WTC11 (cell line): ENCODE results near the gene CLCN7.

Source experiments
- CTCF ChIP-seq: fragments of 200-600 bp; IDR thresholded peaks from 2 replicates; pipeline ENCODE4 v1.8.0; 2022; ENCODE audit warnings: antibody characterized with exemption
- E2F4 ChIP-seq: sonication (generic); formaldehyde crosslinking; IDR thresholded peaks from 2 replicates; pipeline ENCODE4 v1.8.1; 2022; ENCODE audit warnings: low read depth, mild to moderate bottlenecking, moderate library complexity, missing genetic modification reagents, borderline replicate concordance
- IRF2 ChIP-seq: sonication (generic); formaldehyde crosslinking; IDR thresholded peaks from 2 replicates; pipeline ENCODE4 v1.8.0; 2022; ENCODE audit warnings: low read depth, missing genetic modification reagents, borderline replicate concordance
- PRRX2 ChIP-seq: fragments of 250-450 bp; sonication (Bioruptor Pico); IDR thresholded peaks from 2 replicates; pipeline ENCODE4 v1.8.0; 2021; ENCODE audit warnings: mild to moderate bottlenecking
- TEAD4 ChIP-seq: sonication (generic); formaldehyde crosslinking; IDR thresholded peaks from 2 replicates; pipeline ENCODE4 v1.8.0; 2022; ENCODE audit warnings: mild to moderate bottlenecking, missing genetic modification reagents
- TF ChIP-seq, protein P1 (sequence below): sonication (generic); formaldehyde crosslinking; conservative IDR thresholded peaks from 2 replicates; pipeline ENCODE4 v1.8.1; 2023; ENCODE audit warnings: mild to moderate bottlenecking, low read depth, missing genetic modification reagents, moderate library complexity

DNA sequence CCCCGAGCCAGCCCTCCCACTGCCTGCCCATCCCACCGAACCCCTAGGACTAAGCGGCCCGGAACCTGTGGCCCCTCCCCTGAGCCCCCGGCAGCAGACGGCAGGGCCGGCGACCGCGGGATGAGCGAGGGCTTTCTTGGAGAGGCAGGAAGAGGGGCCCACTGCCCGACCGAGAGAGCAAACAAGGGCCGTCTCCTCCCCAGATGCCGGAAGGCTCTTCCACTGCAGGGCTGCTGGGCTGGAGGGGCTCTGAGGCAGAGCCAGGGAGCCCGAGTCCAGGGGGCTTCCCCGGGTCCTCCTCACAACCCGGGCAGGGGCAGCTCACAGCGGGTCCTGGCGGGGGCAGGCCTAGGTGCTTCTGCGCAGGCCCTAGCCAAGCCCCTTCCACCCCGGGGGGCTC lies 41.1 kb downstream of the CLCN7 start:
- TF ChIP-seq E2F4 (CRISPR knock-in tag) (no peak), CTCF (no peak), IRF2 (no peak), PRRX2 (CRISPR knock-in tag) (no peak), TEAD4 (CRISPR knock-in tag) (no peak)
- TF ChIP-seq, protein P1, sequence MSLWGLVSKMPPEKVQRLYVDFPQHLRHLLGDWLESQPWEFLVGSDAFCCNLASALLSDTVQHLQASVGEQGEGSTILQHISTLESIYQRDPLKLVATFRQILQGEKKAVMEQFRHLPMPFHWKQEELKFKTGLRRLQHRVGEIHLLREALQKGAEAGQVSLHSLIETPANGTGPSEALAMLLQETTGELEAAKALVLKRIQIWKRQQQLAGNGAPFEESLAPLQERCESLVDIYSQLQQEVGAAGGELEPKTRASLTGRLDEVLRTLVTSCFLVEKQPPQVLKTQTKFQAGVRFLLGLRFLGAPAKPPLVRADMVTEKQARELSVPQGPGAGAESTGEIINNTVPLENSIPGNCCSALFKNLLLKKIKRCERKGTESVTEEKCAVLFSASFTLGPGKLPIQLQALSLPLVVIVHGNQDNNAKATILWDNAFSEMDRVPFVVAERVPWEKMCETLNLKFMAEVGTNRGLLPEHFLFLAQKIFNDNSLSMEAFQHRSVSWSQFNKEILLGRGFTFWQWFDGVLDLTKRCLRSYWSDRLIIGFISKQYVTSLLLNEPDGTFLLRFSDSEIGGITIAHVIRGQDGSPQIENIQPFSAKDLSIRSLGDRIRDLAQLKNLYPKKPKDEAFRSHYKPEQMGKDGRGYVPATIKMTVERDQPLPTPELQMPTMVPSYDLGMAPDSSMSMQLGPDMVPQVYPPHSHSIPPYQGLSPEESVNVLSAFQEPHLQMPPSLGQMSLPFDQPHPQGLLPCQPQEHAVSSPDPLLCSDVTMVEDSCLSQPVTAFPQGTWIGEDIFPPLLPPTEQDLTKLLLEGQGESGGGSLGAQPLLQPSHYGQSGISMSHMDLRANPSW (CRISPR knock-in tag): no peak
